HG03175 (cell line): ENCODE results near the gene ANO4.
"Not testable (repeated sequence)": the region's sequence is repeated elsewhere in the genome, so short reads cannot be mapped to it uniquely, and the experiment has no call there.

ENCODE experiments used
- ATAC-seq: cut with Tn5 transposase; IDR thresholded peaks from one replicate; pipeline ENCODE4 v1.9.1; 2021; ENCODE audit warnings: mild to moderate bottlenecking, moderate library complexity; ENCODE audit not compliant: unreplicated experiment

Gene ANO4

DNA sequence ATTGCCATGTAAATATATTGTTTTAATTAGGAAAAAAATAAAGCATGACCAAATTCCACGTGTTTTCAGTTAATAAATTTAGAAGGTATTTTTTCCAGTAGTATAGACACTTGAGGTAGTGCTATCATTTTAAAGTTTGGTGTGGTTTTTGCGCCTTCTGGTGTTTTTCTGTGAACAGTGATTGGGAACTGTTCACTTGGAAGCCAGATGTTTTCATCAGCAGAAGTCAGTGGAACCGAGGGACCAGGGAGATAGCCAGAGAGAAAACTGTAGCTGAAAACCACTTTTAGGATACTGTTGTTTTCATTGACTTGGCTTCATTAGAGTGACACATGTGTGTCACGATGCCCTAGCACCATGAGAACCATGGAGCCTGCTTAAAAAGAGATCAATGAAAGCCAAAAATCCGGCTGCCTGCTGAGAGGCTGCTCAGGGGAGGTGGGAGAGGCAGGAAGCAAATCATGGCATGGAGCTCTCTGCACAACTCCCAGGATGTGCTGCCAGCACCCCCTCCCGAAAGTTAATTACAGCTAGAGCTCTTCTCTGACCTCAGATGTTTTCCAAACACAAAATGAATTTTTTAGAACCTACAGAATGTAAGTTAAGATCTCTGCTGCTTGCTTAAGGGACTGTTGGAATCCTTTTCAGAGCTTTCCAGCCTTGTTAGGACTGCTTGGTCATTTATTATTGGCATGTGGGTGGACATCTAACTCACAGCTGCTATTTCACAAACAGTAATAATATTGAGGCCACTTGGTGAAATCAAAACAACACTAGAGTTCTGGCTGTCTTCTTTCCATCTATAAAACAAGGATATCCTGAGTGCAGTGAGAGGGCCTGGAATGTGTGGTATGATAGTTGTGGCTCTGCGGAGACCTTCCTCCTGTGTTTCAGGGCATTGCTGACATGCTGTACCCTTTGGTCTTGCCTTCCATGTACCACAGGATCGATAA is 192.3 kb downstream of the ANO4 start:
- no peak for ATAC-seq

DNA sequence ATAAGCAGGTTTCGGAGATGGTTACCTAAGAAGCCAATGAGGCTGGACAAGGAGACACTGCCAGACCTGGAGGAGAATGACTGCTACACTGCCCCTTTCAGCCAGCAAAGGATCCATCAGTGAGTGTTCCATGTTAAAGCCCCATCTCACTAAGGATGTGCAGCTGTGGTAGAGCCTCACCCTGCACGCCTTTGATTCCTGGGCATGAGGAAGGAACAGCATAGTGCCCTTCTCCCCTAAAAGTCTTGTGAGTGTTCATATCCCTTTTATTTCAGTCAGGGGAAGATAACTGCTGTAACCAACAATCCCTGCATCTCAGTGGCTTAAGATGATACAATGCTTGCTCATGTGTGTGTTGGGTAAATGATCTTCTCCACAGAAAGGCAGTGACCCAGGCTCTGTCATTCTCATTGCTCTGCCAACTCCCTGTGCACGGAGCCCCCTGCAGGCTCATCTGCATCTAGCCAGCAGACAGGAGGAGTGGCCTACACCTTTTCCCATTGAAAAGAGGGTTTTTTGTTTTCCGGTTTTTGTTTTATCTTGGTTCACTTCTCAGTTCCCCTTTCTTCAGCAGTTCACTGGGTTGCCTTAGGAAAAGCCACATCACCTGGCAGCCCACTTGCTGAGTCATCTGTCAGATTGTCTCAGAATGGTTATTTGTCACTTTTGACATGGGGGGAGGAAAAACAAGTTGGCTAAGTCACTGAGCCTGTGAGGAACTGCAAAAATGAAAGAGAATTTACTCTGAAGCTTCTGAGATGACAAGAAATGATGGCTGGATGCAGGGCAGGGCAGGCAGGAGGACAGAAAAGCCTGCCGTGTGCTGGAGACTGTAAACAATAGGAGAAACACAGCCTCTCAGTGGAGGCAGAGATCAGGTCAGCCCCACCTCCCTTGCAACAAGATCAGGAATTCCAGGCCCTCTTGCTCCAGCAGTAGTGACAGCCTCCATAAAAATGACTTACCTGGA is 193.3 kb downstream of the ANO4 start:
- peak; percentile 94 for ATAC-seq

DNA sequence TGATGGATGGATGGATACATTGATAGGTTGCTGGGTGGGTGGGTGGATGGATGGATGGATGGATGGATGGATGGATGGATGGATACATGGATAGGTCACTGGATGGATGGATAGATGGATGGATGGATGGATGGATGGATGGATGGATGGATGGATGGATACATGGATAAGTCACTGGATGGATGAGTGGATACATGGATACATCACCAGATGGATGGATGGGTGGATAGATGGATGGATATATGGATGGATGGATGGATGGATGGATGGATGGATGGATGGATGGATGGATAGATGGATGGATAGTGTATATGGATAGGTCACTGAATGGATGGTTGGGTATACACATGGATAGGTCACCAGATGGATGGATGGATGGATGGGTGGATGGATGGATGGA is 194.9 kb downstream of the ANO4 start:
- ATAC-seq, result not testable (repeated sequence)

DNA sequence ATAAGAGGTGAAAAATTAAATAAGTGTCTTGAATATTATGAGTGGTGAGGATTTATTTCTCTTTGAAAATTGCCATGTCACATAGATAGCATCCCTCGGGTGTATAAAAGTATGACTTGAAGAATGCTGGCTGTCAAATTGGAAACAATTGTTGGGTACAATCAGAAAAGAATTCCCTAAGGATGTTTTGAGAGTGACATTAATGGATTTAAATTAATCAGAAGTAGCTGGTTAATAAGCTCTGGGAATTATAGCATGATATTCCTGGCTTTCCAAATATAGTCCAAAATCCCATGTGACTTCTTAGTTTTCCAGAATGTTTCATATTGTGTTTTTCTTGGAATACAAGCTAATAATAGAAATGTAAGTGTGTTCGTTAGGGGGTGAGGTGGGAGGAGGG is 196.5 kb downstream of the ANO4 start:
- no peak for ATAC-seq

DNA sequence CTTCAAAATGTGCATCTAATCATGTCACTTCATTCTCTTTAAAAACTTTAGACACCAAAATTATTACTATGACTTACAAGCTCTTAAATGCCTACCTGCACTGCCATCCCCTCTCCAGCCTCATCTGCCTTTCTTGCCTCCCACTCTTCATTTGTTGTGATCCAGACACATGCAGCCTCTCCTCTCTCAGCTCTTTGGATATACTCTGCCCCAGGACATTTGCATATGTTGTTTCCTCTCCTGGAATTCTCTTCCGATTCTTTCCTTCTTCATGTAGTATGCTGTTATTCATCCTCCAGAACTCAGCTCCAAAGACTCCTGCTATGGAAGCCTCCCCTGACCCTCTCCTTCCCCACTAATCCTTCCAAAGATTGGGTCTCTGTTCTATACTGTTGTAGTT is 197.6 kb downstream of the ANO4 start:
- no peak for ATAC-seq

DNA sequence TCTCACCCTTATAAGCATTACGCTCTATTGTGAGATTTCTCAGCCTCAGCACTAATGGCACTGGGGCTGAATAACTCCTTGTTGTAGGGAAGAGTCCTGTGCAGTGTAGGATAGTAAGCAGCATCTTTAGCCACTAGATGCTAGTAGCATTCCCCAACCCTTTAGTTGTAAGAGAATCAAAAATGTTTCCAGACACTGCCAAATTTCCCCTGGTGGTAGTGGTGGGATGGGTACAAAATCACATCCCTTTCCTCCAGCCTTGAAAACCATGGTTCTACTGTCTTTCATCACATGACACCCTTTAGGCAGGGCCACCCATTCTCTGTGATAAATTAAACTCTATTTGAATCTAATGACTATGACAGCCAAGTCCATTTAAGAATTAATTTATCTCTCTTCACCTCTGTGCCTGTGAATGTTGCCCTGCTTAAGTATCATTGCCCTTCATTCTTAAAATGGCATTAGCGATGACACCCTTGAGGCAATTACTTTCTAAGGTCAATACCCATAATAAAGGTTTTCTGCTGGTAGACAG is 199.4 kb downstream of the ANO4 start:
- no peak for ATAC-seq

DNA sequence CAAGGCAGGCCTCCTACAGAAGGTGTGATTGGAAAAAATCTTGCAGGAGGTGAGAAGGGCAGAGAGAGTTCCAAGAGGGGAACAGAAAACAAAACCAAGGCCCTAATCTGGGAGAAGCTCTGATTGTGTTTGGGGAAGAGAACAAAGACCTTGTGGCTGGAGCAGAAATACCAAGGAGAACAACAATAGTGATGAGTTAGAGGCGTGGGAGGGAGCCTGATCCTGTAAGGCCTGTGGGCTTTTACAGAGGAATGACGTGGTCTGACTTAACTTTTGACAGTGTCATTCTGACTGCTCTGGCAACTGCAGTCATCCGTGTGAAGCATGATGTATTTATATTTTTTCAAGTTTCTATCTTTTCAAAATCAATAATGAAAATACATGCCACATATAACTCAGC is 200.6 kb downstream of the ANO4 start:
- no peak for ATAC-seq

DNA sequence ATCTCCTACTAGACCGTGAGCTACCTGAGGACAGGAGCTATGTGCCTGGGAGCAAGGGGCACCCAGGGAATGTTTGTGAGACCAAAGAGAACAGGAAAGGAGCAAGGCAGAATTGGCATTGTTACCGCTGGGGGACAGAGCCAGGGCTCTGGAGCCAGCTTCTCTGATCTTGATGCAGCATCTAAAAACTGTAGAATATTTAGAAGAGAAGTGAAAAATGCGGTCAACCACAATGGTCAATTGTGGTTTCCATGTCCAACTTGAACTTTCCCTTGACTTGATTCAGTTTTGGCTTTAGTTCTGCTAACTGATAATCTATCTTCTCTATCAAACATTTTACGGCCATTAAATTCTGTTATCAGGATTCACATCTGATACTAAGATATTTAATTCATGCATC is 201.2 kb downstream of the ANO4 start:
- no peak for ATAC-seq

DNA sequence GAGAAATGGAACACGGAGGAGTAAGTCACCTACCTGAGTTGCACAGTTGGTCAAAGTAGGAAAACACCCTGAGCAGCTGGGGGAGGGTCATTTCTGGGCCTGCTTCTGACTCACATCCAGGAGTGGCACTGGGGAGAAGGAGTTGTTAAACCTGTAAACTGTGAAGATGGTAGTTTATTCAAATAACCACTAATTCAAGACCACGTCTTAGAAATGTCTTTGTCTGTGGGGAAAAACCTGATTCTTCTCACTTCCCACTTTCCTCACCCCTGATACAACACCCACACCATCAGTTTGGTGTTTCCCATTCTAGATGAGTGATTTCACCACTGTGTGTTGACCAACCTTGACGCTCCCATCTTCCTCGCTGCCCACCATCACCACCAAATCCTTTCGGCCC is 207.1 kb downstream of the ANO4 start:
- peak; percentile 45 for ATAC-seq

DNA sequence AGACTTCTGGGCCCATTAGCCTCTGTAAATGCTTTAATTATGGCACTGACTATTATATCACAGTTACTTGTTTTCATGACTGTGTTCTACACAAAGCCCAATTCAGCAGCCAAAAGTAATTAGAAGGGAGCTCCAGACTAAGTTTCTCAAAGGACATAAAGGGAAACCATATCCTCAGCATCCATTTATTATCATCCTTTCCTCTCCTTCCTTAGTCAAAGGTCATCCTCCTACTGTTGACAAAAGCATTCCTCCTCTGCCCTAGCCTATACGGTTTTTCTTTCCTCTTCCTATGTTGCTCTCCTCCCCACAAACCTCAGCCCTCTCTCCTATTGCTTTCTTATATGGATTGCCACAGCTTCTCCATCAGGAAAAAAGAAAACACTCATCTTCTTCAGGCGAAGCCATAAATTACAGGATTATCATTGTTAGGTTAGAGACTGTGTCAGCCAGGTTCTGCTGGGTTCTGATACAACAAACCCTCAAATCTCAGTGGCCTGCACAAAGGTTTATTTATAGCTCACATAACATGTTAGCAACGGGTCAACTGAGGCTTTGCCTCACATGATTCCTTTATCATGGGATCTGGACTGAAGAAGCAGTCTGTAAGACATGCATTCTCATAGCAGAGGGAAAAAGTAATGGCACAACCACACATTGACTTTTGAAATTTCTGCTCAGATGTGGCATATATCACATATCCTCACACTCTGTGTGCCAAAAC is 208.3 kb downstream of the ANO4 start:
- no peak for ATAC-seq

DNA sequence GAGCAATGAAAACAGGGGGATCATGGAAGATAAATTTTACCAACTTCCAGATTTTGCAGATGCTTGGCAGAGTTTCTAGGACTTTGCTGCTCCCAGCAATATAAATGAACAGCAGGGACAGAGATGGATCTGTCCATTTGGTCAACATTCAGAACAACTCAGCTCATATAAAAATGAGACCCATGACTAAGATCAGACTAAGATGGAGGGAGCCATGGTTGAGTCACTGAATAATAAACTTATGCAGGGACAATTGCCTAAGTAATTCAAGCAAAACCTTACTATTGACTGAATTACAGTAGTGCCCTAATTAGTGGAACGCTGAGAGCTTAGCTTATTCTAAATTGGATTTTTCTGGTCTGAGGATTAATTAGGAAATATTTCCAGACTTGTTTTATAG is 210.3 kb downstream of the ANO4 start:
- ATAC-seq, result no peak

DNA sequence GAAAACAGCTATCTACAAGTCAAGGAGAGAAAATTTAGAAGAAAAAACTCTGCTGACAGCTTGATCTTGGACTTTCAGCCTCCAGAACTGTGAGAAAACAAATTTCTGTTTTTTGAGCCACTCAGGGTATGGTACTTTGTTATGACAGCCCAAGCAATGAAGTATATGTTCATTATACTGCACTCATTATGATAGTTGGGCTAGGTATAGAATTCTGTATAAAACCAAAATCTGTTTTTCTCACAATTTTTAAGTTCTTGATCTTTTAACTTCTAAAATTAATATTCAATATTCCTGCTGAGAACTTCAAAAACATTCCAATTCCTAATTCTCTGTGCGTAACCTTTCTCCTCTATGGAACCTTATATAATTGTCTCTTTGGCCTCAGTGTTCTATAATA is 214.7 kb downstream of the ANO4 start:
- ATAC-seq, result no peak

DNA sequence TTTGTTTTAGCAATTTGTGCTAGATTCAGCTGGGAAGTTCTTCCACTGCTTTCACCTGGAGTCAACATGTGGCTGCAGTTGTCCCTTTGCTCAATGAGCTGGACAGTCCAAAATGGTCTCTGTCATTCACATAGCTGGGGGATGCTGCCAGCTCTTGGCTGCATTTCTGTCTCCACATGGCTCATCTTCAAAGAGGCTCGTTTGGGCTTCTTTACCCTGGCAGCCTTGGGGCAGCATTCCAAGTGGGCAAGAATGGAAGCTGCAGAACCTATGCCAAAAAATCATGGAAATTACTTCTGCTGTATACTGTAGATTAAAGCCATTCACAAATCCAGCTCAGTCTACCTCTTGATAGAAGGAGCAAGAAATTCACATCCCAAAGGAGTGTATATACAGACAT is 216.3 kb downstream of the ANO4 start:
- no peak for ATAC-seq

DNA sequence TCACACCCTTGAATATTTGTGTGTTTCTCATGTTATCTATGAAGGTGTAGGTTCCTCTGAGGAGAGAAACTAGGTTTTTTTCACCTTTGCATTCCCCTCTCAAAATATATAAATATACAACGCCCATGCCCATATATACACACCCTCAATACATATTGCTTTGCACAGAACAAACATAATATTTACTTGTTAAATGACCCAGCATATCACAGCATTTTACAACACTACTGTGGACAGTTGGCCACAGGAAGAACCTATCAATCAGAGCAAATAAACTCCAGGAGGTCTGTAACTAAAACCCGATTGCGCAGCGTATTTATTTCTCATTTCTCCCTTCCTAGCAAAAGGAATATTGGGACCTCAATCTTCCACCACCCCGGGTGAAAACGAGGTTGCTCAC is 219.4 kb downstream of the ANO4 start:
- ATAC-seq, result no peak

DNA sequence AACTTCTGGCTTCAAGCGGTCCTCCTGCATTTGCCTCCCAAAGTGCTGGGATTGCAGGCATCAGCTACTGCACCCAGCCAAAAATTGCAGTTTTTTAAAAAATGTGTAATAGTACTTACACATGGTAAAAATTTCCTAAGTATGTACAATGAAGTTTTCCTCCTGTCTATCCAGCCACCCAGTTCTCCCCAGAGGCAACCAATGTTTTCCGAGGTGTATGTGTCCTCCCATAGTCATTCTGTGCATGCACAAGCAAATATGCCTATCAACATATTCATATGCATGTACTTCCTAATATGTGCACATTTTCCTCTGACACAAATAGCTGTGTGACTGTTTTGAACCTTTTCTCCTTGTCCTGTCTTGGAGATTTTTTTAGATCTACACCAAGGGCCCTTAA is 220.5 kb downstream of the ANO4 start:
- ATAC-seq, result no peak

DNA sequence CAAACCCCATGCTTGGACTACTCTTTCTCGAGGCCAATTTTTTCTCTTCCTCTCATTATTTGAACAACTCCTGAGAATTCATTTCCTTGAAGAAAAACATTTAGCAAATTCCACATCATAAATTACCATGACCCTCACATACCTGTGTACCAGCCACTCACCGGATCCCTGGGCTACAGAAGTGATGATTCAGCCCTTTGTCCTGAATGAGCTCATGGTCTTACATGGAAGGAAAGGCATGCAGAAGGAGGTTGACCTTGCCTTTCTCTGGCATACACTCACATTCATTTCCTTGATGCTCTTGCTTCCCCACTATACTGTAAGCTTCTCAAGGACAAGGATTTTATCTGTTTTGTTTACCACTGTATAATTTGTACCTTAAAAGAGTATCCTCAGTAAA is 224.0 kb downstream of the ANO4 start:
- ATAC-seq, result no peak

DNA sequence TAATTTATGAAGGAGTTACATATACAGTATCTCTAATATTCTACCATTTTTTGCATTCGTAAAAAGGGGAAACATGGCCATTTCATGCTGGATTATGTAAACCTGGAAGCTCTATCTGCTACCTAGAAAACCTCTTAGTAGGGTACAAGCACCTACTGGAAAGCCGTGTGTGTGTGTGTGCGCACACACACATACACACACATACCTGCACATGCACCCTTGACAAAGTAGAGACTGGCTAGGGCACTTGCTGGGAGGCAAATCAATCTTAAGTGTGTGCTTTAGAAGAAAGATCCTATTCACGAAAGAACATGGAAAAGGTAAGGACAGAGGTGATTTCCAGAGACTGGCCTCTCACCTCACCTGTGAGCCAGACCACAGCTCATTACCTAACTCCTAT is 224.6 kb downstream of the ANO4 start:
- ATAC-seq, result no peak

DNA sequence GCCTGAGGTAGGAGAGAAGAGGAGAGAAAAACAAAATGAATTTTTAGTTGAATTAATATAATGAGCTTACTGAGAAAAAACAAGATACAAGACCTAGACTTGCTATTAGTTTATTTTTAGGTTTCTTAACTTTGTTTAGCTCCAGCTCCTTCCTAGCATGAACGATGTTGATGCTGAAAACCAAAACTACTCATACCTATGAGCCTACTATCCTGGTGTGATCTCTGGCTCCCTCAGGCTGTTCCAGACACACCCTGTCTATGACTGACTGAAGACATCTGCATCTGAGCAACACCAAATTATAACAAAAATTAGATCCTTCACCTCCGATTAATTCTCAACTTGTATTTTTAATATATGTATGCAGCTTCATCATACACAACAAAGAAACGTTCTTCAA is 225.1 kb downstream of the ANO4 start:
- ATAC-seq, result no peak

DNA sequence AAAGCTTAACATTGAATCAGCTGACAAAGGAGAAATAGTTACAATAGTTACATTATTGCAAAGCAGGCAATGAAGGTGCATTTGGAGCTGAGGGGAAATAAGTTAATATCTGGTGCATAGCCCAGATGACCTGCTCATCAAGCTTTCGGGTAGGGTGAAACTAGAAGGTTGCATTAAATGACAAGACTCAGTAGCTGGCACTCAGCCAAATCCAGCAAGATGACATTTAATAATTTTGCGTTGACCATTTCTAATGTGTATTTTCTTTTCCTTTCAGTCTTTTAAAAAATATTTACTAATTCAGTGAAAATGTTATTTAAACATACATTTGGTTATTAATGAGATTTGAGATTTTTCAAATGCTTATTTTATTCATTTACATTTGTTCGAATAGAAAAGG is 226.9 kb downstream of the ANO4 start:
- ATAC-seq, result no peak

DNA sequence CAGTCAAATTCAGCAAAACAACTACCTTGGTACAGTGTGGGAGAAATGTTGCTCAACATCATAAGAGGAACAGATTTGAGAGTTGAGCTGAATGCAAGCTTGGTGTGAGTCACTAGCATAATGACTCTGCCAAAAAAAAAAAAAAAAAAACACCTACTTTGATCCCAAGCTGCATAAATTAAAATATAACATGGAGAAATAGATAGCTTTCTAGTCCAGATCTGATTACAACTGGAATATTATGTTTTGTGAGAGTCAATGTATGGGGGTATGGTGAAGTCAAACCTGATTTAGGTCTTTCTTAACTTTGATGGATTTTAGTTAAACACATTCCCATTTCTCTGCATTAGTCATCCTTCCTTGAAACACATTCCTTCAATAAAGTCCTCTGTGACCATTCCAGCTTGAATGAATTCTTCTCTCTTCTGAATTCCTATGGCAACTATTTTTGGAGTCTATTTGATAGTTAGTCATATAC is 227.4 kb downstream of the ANO4 start:
- ATAC-seq, result no peak

DNA sequence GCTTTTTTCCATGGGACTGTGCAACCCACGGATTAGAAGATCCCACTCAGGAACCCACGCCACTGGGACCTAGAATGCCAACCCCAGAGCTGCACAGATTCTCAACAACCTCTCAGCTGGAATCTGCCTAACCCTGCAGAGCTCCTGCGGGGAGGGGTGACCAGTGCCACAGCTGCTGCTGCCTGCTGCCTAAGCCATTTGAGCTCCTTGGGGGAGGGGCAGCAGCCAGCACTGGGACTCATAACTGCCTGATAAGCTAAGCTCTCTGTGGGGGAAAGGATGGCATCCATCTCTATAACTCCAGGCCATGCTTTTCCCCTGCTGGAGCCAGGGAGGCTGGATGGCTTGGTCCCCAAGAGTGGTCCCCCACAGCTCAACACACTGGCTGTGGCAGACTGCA is 232.6 kb downstream of the ANO4 start:
- no peak for ATAC-seq
